Subcutaneous adipose tissue (tissue), 4 donors: ENCODE results near the gene ABI1. TPM values are rescaled to one million over a fixed set of nuclear protein-coding genes. Genes with fewer than 3 reads are reported as not detected.

Experiments
- total RNA-seq, 4 donors: library from RNA; depleted of rRNA; stranded (reverse); fragments of >200 nt; gene quantifications; one replicate each; pipeline ENCODE4 v1.1.0, GENCODE V29; 2016
- TF ChIP-seq, protein P1 (sequence below): fragments of 450-650 bp; IDR thresholded peaks from one replicate; pipeline ENCODE4 v1.5.1; 2016; ENCODE audit warnings: low read depth, mild to moderate bottlenecking, control low read depth, antibody characterized with exemption, moderate library complexity

Gene ABI1
- total RNA-seq, 4 donors from 2014 or later: 38.2 to 65.4 (median 48.1) TPM

DNA sequence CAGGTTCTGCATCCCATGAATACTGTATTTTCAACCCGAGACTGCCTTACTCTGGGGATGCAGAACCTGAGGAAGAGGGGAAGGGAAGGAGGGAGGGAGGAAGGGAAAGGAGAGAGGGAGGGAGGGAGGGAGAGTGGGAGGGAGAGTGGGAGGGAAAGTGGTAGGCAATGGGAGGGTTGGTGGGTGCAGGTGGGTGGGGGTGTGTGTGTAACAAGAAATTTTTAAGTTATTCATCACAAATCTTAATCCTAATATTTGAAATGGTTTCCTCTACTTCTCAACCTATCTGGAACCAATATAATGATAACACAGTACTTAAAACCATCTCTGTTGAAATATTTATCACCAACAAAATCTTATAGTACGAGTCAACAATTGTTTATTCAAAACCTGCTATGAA, 95.2 kb downstream of the ABI1 start:
- TF ChIP-seq, protein P1, sequence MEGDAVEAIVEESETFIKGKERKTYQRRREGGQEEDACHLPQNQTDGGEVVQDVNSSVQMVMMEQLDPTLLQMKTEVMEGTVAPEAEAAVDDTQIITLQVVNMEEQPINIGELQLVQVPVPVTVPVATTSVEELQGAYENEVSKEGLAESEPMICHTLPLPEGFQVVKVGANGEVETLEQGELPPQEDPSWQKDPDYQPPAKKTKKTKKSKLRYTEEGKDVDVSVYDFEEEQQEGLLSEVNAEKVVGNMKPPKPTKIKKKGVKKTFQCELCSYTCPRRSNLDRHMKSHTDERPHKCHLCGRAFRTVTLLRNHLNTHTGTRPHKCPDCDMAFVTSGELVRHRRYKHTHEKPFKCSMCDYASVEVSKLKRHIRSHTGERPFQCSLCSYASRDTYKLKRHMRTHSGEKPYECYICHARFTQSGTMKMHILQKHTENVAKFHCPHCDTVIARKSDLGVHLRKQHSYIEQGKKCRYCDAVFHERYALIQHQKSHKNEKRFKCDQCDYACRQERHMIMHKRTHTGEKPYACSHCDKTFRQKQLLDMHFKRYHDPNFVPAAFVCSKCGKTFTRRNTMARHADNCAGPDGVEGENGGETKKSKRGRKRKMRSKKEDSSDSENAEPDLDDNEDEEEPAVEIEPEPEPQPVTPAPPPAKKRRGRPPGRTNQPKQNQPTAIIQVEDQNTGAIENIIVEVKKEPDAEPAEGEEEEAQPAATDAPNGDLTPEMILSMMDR: no peak

DNA sequence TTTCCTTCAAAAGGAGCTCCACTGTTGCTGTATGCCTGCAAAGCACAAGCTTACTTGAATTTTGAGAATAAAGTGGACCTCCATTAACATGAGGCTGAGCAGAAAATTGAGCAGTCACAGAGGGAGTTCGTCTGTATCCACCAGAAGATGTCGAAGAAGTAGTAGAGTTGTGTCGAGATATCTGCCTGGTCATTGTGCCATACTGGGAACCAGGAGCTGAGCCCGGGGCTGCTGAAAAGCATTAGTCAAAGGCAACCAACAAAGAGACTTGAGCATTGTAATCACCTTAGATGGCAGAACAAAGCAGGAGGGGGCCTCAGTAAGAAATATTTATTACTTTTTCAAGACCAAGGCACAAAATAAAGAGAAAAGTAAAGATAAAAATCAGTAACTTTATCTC, 101.8 kb downstream of the ABI1 start:
- TF ChIP-seq, protein P1: no peak

DNA sequence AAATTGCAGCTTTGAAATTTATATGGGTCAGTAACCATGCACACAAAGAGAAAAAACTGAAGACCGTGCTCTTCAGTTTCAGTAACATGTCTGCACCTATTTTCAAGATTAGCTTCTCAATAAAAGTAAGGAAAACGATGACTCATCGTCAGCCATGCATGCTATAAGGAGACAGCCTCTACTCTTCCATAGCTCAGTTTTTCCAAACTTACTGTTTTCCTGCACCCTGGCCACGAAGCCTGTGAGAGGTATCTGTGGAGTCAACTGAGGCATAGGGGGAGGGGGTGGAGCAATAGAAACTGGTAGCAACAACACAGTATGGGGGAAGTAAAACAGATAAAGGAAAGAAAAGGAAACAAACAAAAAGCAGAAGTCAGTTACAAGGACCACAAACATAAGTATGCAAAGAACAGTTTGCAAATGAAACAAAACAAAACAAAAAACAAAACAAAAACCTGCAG, 105.3 kb downstream of the ABI1 start:
- TF ChIP-seq, protein P1: no peak

DNA sequence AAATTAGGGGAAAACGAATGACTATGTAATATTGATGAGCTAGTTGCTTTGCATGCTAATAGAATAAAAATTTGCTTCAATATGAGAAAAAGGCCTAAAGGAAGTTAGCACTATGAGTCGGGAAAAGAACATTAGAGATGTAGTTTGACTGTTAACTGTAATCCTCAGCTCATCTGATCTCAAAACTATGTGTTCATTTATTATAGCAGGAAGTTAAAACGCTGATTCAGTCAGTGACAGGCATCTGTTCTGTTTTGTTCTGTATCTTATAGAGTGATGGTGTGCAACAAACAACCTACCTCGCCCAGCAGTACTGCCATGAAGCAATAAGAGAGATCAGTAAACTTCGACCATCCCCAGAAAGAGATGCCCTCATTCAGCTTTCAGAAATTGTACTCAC, 114.7 kb downstream of the ABI1 start:
- TF ChIP-seq, protein P1: no peak

DNA sequence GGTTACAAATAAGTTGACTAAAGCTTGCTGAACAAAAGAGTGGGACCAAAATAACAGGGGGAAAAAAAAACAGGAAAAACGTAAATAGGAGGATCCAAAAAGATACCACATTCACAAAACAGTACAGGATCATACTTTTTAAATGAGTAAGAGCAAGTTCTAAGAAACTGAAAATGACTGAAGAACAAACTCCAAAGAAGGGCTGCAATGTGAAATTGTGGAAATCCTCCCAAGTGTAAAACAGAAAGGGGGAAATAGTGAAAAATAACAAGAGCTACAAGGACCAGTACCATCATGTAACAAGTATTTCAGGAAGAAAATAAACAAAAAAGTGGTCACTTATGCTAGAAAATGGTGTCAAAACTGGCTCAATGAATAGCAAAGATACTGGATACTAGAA, 116.9 kb downstream of the ABI1 start:
- TF ChIP-seq, protein P1: no peak

DNA sequence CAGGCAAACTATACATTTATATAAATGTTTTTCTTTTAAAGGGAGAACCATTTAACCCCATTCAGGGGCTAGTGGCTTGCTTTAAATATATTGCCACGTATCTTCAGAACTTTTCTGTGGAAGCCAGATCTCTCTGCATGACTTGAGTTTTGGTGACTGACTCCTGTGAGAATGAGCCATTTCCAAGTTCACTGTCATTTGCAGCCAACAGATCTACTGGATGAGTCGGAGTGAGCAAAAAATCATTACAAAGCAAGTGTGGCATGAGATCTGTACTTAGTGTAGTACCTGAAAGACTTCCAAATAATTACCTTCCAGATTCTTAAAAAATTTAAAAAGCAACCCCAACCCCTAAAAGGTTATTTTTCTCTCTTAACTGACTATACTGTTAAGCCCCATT, 117.7 kb downstream of the ABI1 start:
- TF ChIP-seq, protein P1: no peak

DNA sequence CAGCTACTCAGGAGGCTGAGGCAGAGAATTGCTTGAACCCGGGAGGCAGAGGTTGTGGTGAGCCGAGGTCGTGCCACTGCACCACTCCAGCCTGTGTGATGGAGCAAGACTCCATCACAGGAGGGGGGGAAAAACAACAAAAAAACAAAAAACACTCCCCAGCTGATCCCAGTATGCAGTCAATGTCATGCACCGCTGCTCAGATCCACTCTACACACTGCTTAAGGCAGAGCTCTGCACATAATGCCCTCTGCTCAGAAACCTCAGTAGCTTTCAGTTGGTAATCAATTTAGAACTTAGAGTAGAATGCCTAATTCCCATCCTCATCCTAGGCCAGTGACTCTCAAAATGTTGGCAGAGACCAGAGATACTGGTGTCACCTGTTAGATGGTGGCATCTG, 119.4 kb downstream of the ABI1 start:
- TF ChIP-seq, protein P1: no peak
